Measurements from ENCODE around the gene PQBP1.
"Not testable (repeated sequence)": the region's sequence is repeated elsewhere in the genome, so short reads cannot be mapped to it uniquely, and the experiment has no call there.

GRCh38 chrX:48876944-48877343 lies 20.8 kb upstream of the PQBP1 start:
- TF ChIP-seq POLR2A, CTCF (IDR thresholded peaks at IDR 0.05): not testable (repeated sequence)

All from gastroesophageal sphincter (tissue), 3 donors.